ENCODE data around the gene SLC22A17. TPM values are rescaled to one million over a fixed set of nuclear protein-coding genes. Genes with fewer than 3 reads are reported as not detected.
A peak's percentile ranks its signal among the peaks of the same experiment; 100 is the strongest.

The SLC22A17 gene
- total RNA-seq, 1 experiment from 2014 or later: not detected

DNA sequence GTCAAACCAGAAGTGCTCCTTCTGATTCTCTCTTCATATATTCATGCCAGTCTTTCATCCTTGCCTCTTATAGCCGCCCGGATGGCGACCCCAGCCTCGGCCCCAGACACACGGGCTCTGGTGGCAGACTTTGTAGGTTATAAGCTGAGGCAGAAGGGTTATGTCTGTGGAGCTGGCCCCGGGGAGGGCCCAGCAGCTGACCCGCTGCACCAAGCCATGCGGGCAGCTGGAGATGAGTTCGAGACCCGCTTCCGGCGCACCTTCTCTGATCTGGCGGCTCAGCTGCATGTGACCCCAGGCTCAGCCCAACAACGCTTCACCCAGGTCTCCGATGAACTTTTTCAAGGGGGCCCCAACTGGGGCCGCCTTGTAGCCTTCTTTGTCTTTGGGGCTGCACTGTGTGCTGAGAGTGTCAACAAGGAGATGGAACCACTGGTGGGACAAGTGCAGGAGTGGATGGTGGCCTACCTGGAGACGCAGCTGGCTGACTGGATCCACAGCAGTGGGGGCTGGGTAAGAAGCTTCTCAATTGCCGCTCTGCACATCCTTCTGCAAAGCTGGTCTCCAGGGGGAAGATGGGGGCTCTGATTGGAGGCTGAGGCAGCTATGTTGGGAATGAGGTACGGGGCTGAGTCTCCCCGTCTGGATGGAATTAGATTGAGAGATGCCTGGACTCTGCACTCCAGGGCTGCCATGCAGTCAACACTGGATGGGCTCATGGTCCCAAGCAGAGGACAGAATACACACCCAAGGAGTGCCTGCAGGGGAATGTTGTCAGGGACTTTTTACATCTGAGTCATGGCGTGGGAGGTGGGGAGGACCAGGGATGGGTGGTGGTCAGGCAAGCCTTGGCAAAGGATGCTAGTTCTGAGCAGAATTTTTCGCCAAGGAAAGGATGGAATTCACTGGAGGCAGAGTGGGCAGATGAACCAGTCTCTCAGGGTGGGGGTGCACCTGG lies 44.7 kb downstream of the SLC22A17 start:
- Histone ChIP-seq H2AFZ (no peak overlapping the region), H3K27me3 (ENCODE audit: insufficient read depth, low read depth) (no peaks in the 10 kb centered on the region), H3K4me2 (peak overlapping the region; percentile 96), H3K9me3 (ENCODE audit: insufficient read depth, low read depth) (no peaks in the 10 kb centered on the region), H3K4me1 (replicated peaks; ENCODE audit: insufficient read depth) (peaks cover 20% of the 10 kb centered on the region), H3F3A (ENCODE audit: insufficient read depth, low read depth) (peaks cover 9% of the 10 kb centered on the region; the same call in 1 of the 2 replicates), H3K79me2 (ENCODE audit: low read depth) (peaks cover 32% of the 10 kb centered on the region), H4K20me1 (ENCODE audit: insufficient read depth) (no peaks in the 10 kb centered on the region), H3K9me2 (ENCODE audit: insufficient read depth) (no peaks in the 10 kb centered on the region), H3K4me3 (peak overlapping the region; percentile 84; the same call in 1 of the 2 replicates), H3K36me3 (ENCODE audit: low read depth) (no peaks in the 10 kb centered on the region), H3K27ac (no peak overlapping the region)
- intact Hi-C loops (cut with micrococcal nuclease; ENCODE audit: unreplicated experiment): loop anchor here (10.0 kb wide), 1 partner anchor 233 kb away; no protein-coding TSS in a partner anchor
- no TSS peak for BruUV-seq (replicated peaks)
- ChIA-PET POLR2A (ENCODE audit: unreplicated experiment) (interaction anchor here (0.6 kb wide), 1 partner anchor 14 kb away, joined by 4 read pairs; no protein-coding TSS in a partner anchor), CTCF (no interaction called here)
- DNase-seq: no peak
- TF ChIP-seq, protein P1, sequence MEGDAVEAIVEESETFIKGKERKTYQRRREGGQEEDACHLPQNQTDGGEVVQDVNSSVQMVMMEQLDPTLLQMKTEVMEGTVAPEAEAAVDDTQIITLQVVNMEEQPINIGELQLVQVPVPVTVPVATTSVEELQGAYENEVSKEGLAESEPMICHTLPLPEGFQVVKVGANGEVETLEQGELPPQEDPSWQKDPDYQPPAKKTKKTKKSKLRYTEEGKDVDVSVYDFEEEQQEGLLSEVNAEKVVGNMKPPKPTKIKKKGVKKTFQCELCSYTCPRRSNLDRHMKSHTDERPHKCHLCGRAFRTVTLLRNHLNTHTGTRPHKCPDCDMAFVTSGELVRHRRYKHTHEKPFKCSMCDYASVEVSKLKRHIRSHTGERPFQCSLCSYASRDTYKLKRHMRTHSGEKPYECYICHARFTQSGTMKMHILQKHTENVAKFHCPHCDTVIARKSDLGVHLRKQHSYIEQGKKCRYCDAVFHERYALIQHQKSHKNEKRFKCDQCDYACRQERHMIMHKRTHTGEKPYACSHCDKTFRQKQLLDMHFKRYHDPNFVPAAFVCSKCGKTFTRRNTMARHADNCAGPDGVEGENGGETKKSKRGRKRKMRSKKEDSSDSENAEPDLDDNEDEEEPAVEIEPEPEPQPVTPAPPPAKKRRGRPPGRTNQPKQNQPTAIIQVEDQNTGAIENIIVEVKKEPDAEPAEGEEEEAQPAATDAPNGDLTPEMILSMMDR (conservative IDR thresholded peaks at IDR 0.05): no peak
- TF ChIP-seq EZH2 (IDR thresholded peaks at IDR 0.05; ENCODE audit: low read depth): no peak

DNA sequence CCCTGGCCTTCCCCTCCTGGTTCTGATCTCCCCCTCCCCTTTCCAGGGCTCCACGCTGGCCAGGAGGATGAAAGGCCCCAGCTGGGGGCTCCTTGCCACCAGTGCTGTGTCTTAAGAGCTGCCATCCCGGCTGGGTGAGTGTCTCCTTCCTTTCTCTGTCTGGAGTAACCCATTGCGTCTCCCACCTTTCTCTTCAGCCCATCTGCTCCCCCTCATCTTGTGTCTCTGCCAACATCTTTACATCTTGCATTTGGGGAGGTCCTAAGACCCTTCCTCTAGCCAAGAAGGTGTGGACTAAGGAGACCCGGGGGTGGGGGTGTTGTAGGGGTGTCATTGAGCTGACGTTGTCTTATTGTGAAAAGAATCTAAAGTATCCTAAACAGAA lies 45.5 kb downstream of the SLC22A17 start:
- peaks cover 20% of the 10 kb centered on the region for H3K4me1 ChIP-seq (replicated peaks; ENCODE audit: insufficient read depth)
- no peaks in the 10 kb centered on the region for H3K36me3 ChIP-seq (ENCODE audit: low read depth)
- no peaks in the 10 kb centered on the region for H3K9me3 ChIP-seq (ENCODE audit: insufficient read depth, low read depth)
- H3K4me3 ChIP-seq: peak overlapping the region; percentile 84
- POLR2A ChIA-PET (ENCODE audit: unreplicated experiment): interaction anchor here (0.6 to 1.0 kb wide), 5 partner anchors 14 to 147 kb away, joined by 4 to 9 read pairs (median 7); no protein-coding TSS in a partner anchor
- no peaks in the 10 kb centered on the region for H3K27me3 ChIP-seq (ENCODE audit: insufficient read depth, low read depth)
- DNase-seq: no peak
- H3K27ac ChIP-seq: 0 out of 2 replicates have a peak overlapping the region, but pooled peaks have one; percentile 36
- no peaks in the 10 kb centered on the region for H4K20me1 ChIP-seq (ENCODE audit: insufficient read depth)
- H3K9me2 ChIP-seq (ENCODE audit: insufficient read depth): no peaks in the 10 kb centered on the region
- peaks cover 13% of the 10 kb centered on the region; the same call in 1 of the 2 replicates for H3F3A ChIP-seq (ENCODE audit: insufficient read depth, low read depth)
- peak overlapping the region; percentile 96 for H3K4me2 ChIP-seq
- CTCF ChIA-PET: no interaction called here
- no peak for TF ChIP-seq EZH2 (IDR thresholded peaks at IDR 0.05; ENCODE audit: low read depth)
- TF ChIP-seq, protein P1 (conservative IDR thresholded peaks at IDR 0.05): no peak
- no TSS peak for BruUV-seq (replicated peaks)
- H3K79me2 ChIP-seq (ENCODE audit: low read depth): peaks cover 32% of the 10 kb centered on the region
- intact Hi-C loops (cut with micrococcal nuclease; ENCODE audit: unreplicated experiment): loop anchor here (10.0 kb wide), 1 partner anchor 232 kb away; no protein-coding TSS in a partner anchor
- no peak overlapping the region; the same call in 1 of the 2 replicates for H2AFZ ChIP-seq

DNA sequence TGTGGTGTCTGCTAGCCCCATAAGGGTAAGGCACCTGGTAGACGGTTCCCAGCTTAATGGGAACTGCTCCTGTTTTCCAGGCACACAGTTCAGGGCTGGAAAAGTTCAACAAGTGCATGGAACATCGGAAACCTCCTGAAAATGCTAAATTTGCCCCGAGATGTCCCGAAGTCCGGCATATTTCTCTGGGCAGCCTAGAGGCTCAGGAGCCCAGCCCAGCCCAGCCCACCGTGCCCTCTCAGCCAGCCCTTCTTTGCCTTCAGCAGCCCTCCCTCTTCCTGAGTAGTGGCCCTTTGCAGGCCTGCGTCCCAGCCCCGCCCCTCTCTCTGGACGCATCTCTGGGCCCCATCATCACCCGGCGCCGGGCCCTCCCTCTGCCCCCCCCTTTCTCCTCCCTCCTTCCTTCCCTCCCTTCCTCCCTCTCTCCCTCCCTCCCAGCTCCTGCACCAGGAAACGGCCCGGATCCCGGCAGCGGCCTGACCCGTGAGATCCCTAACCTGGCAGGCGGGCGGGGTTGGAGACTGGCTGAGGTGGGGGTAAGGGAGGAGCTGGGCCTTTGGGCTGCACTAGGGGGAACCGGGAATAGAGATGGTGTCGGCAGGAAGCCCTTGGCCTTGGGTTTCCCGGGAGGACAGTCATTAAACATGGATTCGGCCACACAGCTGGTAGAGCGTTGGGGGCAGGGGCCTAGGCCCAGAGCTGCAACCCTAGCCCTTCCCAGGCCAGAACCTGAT lies 46.1 kb downstream of the SLC22A17 start, which contains the start of gene BCL2L2:
Gene BCL2L2, plus strand, starts transcription at position 422 of the 734 bp plus-strand sequence. CDS start 935 bp downstream, outside the sequence.
- H3K36me3 ChIP-seq (ENCODE audit: low read depth): no peaks in the 10 kb centered on the region
- peak within 1 kb of the TSS; percentile 96 for H3K4me2 ChIP-seq
- H3K4me3 ChIP-seq: peak within 1 kb of the TSS; percentile 84
- H3K4me1 ChIP-seq (replicated peaks; ENCODE audit: insufficient read depth): peaks cover 20% of the 10 kb centered on the region
- peak within 1 kb of the TSS; percentile 75 for H2AFZ ChIP-seq
- TF ChIP-seq, protein P1 (conservative IDR thresholded peaks at IDR 0.05): no peak
- no peak for TF ChIP-seq EZH2 (IDR thresholded peaks at IDR 0.05; ENCODE audit: low read depth)
- POLR2A ChIA-PET (ENCODE audit: unreplicated experiment): interaction anchor here (0.6 to 1.0 kb wide), 8 partner anchors 14 to 1796 kb away, joined by 3 to 9 read pairs (median 4); partner anchors contain the start of gene METTL3
- no peaks in the 10 kb centered on the region for H3K9me3 ChIP-seq (ENCODE audit: insufficient read depth, low read depth)
- no peaks in the 10 kb centered on the region for H3K27me3 ChIP-seq (ENCODE audit: insufficient read depth, low read depth)
- CTCF ChIA-PET: interaction anchor here (0.5 to 0.7 kb wide), 7 partner anchors 18 to 787 kb away, joined by 3 to 5 read pairs (median 4); partner anchors contain the start of gene PCK2
- DNase-seq: peak; percentile 71 to 84
- H4K20me1 ChIP-seq (ENCODE audit: insufficient read depth): no peaks in the 10 kb centered on the region
- BruUV-seq (replicated peaks): no TSS peak
- H3K79me2 ChIP-seq (ENCODE audit: low read depth): peaks cover 32% of the 10 kb centered on the region
- intact Hi-C loops (cut with micrococcal nuclease; ENCODE audit: unreplicated experiment): loop anchor here (1.0 to 10.0 kb wide), 2 partner anchors 14 to 232 kb away; no protein-coding TSS in a partner anchor
- no peaks in the 10 kb centered on the region for H3K9me2 ChIP-seq (ENCODE audit: insufficient read depth)
- H3F3A ChIP-seq (ENCODE audit: insufficient read depth, low read depth): peaks cover 16% of the 10 kb centered on the region; the same call in 1 of the 2 replicates
- peak within 1 kb of the TSS; percentile 64 for H3K27ac ChIP-seq
